Measurements from ENCODE around the gene LYPD3. TPM values are rescaled to one million over a fixed set of nuclear protein-coding genes. Genes with fewer than 3 reads are reported as not detected.
A peak's percentile ranks its signal among the peaks of the same experiment; 100 is the strongest.

The LYPD3 gene
- total RNA-seq, 6 experiments from 2014 or later, result 0.17 to 0.35 (median 0.22) TPM

- Mint-ChIP-seq H3K4me1 (ENCODE audit: low read depth) (peaks cover 30% of the 10 kb centered on the region), H3K9me3 (no peaks in the 10 kb centered on the region), H3K36me3 (ENCODE audit: low read depth) (peaks cover 31% of the 10 kb centered on the region), H3K27me3 (ENCODE audit: insufficient read depth) (peaks cover 1% of the 10 kb centered on the region; the same call in 1 of the 2 replicates), H3K4me3 (no peak overlapping the region), H3K27ac (no peak overlapping the region)
- no peak for TF ChIP-seq CTCF (IDR thresholded peaks at IDR 0.05)
- DNase-seq, result no peak
Observed at GRCh38 chr19:43505941-43506340, 40.5 kb upstream of the LYPD3 start.

- no peak for TF ChIP-seq CTCF (IDR thresholded peaks at IDR 0.05)
- Mint-ChIP-seq H3K9me3 (no peaks in the 10 kb centered on the region), H3K36me3 (ENCODE audit: low read depth) (peaks cover 28% of the 10 kb centered on the region), H3K4me1 (ENCODE audit: low read depth) (peaks cover 30% of the 10 kb centered on the region), H3K27me3 (ENCODE audit: insufficient read depth) (peaks cover 1% of the 10 kb centered on the region; the same call in 1 of the 2 replicates), H3K4me3 (peak overlapping the region; percentile 58), H3K27ac (peak overlapping the region; percentile 50)
- no peak for DNase-seq
Observed at GRCh38 chr19:43505186-43505456, 39.7 kb upstream of the LYPD3 start.

GRCh38 chr19:43504426-43505185 is 39.2 kb upstream of the LYPD3 start, which contains the start of gene PHLDB3:
TSS of gene PHLDB3 (minus strand) at chr19:43504746. CDS start at chr19:43504118, 628 bp downstream.
- peaks cover 30% of the 10 kb centered on the region for H3K4me1 Mint-ChIP-seq (ENCODE audit: low read depth)
- no peaks in the 10 kb centered on the region for H3K9me3 Mint-ChIP-seq
- peak within 1 kb of the TSS; percentile 89 for H3K4me3 Mint-ChIP-seq
- peaks cover 28% of the 10 kb centered on the region for H3K36me3 Mint-ChIP-seq (ENCODE audit: low read depth)
- H3K27me3 Mint-ChIP-seq (ENCODE audit: insufficient read depth), result peaks cover 1% of the 10 kb centered on the region; the same call in 1 of the 2 replicates
- peak within 1 kb of the TSS; percentile 73 for H3K27ac Mint-ChIP-seq
- no peak for TF ChIP-seq CTCF (IDR thresholded peaks at IDR 0.05)
- no peak for DNase-seq

DNA sequence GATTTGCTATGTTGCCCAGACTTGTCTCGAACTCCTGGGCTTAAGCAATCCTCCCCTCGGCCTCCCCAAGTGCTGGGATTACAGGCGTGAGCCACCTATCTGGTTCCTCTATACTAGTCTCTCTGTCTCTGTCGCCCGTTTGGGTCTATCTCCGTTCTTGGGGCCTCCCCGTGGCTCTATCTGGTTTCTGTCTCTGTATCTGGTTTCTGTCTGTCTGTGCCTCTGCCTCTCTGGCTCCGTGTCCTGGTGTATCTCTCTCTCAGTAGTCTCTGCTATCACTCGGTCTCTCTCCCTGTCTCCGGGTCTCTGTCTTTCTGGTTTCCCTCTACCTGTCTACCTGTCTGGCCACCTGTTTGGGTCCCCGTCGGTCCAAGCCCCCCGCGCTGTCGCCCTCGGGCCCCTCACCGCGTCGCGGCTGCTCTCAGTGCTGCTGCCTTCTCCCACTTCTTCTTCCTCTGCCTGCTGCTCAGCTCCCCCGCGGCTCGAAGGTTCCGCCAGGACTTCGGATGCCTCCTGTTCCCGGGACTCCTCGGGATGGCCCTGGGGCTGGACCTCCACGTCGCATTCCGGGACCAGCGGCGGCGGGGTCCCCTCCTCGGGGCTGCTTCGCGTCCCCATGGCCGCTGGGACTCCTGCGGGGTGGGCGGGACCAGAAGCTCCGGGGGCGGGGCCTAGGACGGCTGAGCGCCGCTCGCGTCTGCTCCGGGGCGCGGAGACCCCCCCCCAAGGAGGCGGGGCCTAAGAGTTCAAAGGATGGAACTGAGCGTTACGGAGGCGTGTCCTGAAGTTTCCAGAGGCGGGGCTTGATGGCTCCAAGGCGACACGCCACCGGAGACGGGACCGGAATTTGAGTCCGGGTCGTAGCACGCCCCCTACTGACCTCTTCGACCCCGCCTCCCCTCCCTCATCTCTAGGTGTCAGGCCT is 38.4 kb upstream of the LYPD3 start:
- Mint-ChIP-seq H3K27me3 (ENCODE audit: insufficient read depth) (peaks cover 1% of the 10 kb centered on the region; the same call in 1 of the 2 replicates), H3K9me3 (no peaks in the 10 kb centered on the region), H3K27ac (peak overlapping the region; percentile 73), H3K36me3 (ENCODE audit: low read depth) (peaks cover 26% of the 10 kb centered on the region), H3K4me3 (peak overlapping the region; percentile 89), H3K4me1 (ENCODE audit: low read depth) (peaks cover 30% of the 10 kb centered on the region)
- TF ChIP-seq CTCF (IDR thresholded peaks at IDR 0.05), result no peak; the same call in 1 of the 2 replicates
- peak; percentile 70 for DNase-seq

DNA sequence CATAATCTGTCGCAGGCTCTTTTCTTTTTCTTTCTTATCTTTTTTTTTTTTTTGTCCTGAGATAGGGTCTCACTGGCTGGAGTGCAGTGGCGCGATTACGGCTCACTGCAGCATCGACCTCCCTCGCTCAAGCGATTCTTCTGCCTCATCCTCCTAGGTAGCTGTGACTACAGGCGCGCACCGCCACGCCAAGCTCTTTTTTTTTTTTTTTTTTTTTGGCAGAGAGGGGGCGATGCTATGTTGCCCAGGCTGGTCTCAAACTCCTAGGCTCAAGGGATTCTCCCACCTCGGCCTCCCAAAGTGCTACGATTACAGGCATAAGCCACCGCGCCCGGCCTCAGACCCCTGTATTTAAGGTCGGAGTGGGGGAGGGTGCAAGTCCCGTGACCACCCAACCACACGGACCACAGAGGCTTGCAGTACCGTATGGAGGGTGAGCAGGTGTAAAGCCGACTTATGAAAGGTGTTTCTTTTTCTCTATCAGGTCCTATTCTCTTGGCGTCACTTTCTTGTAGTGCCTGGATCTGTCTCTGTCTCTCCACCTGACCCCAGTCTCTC is 37.1 kb upstream of the LYPD3 start:
- Mint-ChIP-seq H3K4me3 (peak overlapping the region; percentile 89), H3K36me3 (ENCODE audit: low read depth) (peaks cover 30% of the 10 kb centered on the region)

More for the DNA sequence above, 37.1 kb upstream of the LYPD3 start:
- Mint-ChIP-seq H3K27me3 (ENCODE audit: insufficient read depth) (peaks cover 1% of the 10 kb centered on the region; the same call in 1 of the 2 replicates), H3K4me1 (ENCODE audit: low read depth) (peaks cover 30% of the 10 kb centered on the region), H3K9me3 (no peaks in the 10 kb centered on the region), H3K27ac (no peak overlapping the region; the same call in 1 of the 2 replicates)
- no peak for DNase-seq
- TF ChIP-seq CTCF (IDR thresholded peaks at IDR 0.05), result no peak

All from HFFc6 (cell line).